SU-DHL-6 (cell line): ENCODE measurements around the gene IRAK2.

Experiments used
- EZH2phosphoT487 ChIP-seq: fragments of 200-600 bp; sonication (generic), shearing (Covaris generic); conservative IDR thresholded peaks from 2 replicates; pipeline ENCODE4 v1.6.1; 2018; ENCODE audit warnings: mild to moderate bottlenecking, antibody characterized with exemption, low read length, moderate library complexity, mixed read lengths
- TF ChIP-seq, protein P1 (sequence below): fragments of 200-600 bp; sonication (generic); IDR thresholded peaks from one replicate; pipeline ENCODE4 v1.5.1; 2017; ENCODE audit warnings: antibody characterized with exemption, mild to moderate bottlenecking, low read length, moderate library complexity; ENCODE audit not compliant: insufficient read depth, poor library complexity, severe bottlenecking

GRCh38 chr3:10240799-10241198, 76.1 kb downstream of the IRAK2 start:
- TF ChIP-seq, protein P1, sequence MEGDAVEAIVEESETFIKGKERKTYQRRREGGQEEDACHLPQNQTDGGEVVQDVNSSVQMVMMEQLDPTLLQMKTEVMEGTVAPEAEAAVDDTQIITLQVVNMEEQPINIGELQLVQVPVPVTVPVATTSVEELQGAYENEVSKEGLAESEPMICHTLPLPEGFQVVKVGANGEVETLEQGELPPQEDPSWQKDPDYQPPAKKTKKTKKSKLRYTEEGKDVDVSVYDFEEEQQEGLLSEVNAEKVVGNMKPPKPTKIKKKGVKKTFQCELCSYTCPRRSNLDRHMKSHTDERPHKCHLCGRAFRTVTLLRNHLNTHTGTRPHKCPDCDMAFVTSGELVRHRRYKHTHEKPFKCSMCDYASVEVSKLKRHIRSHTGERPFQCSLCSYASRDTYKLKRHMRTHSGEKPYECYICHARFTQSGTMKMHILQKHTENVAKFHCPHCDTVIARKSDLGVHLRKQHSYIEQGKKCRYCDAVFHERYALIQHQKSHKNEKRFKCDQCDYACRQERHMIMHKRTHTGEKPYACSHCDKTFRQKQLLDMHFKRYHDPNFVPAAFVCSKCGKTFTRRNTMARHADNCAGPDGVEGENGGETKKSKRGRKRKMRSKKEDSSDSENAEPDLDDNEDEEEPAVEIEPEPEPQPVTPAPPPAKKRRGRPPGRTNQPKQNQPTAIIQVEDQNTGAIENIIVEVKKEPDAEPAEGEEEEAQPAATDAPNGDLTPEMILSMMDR: no peak
- TF ChIP-seq EZH2phosphoT487: no peak
